Sigmoid colon (tissue), 7 donors: ENCODE results near the gene PDE6A. TPM values are rescaled to one million over a fixed set of nuclear protein-coding genes. Genes with fewer than 3 reads are reported as not detected.

Source experiments
- DNase-seq: peaks from one replicate; pipeline ENCODE4 v3.0.0-alpha.2; 2019
- H3K27ac ChIP-seq, 4 donors: fragments of 200-600 bp; sonication (generic); one replicate each; pipeline ENCODE4 v1.5.1; 2016 to 2019; ENCODE audit warnings: mild to moderate bottlenecking in 1 of 4
- H3K27me3 ChIP-seq, 3 donors: fragments of 200-600 bp; sonication (generic); one replicate each; pipeline ENCODE4 v1.5.1; 2019; ENCODE audit warnings: mild to moderate bottlenecking in 1 of 3
- H3K36me3 ChIP-seq, 4 donors: fragments of 200-600 bp; sonication (generic); one replicate each; pipeline ENCODE4 v1.5.1; 2016 to 2019
- H3K4me1 ChIP-seq, 4 donors: fragments of 200-600 bp; sonication (generic); one replicate each; pipeline ENCODE4 v1.5.1; 2017 to 2019
- H3K4me3 ChIP-seq, 4 donors: fragments of 200-600 bp; sonication (generic); one replicate each; pipeline ENCODE4 v1.5.1; 2017 to 2019; ENCODE audit warnings: mild to moderate bottlenecking in 2 of 4, moderate library complexity in 1 of 4
- H3K9me3 ChIP-seq, 4 donors: fragments of 200-600 bp in 3 of 4; sonication (generic) in 3 of 4; one replicate each; pipeline versions ENCODE4 v1.5.1 to v1.6.1; 2013 to 2019
- CTCF ChIP-seq, 4 experiments: fragments of 450-650 bp in 3 of 4; fragments of 200-600 bp in 1 of 4; IDR thresholded peaks; one replicate each; pipeline ENCODE4 v1.5.1; 2016 to 2019; ENCODE audit warnings: antibody characterized with exemption in 4 of 4, mild to moderate bottlenecking in 3 of 4, moderate library complexity in 2 of 4
- EP300 ChIP-seq, 4 donors: sonication (generic); formaldehyde crosslinking; IDR thresholded peaks; one replicate each; pipeline ENCODE4 v1.6.1; 2017; ENCODE audit warnings: antibody characterized with exemption in 4 of 4
- POLR2A ChIP-seq, 2 donors: fragments of 450-650 bp; IDR thresholded peaks; one replicate each; pipeline ENCODE4 v1.6.1; 2016; ENCODE audit warnings: antibody characterized with exemption in 2 of 2, mild to moderate bottlenecking in 2 of 2, moderate library complexity in 2 of 2
- POLR2AphosphoS5 ChIP-seq, 4 donors: sonication (generic); formaldehyde crosslinking; IDR thresholded peaks; one replicate each; pipeline ENCODE4 v1.6.1; 2017; ENCODE audit warnings: antibody characterized with exemption in 4 of 4
- WGBS, 2 donors: extraction: QIAGEN DNeasy Blood & Tissue Kit; methylation state at CpG; one replicate each; pipeline ENCODE4 v1.1.7; 2013; 5-methylcytosine and 5-hydroxymethylcytosine counted together
- intact Hi-C: fragments of 100-400 bp; cut with DNase I; formaldehyde crosslinking; loops from one replicate; pipeline ENCODE4 v1.15.1; 2023
- polyA plus RNA-seq, 3 donors: library from polyadenylated mRNA; stranded (reverse); fragments of 200-250 nt; gene quantifications; one replicate each; pipeline ENCODE4 v1.2.3, GENCODE V29; 2013
- total RNA-seq, 4 donors: library from RNA; depleted of rRNA; stranded (reverse); fragments of >200 nt; gene quantifications; one replicate each; pipeline ENCODE4 v1.1.0, GENCODE V29; 2016
- donor health status: healthy with polysubstance abuse.
- donor health status: Bipolar disorder and iron deficiency.
- donor health status: healthy.

PDE6A gene
- total RNA-seq (not detected), polyA plus RNA-seq (1 to 10 TPM; 1.6 to 2.8 (median 2.4) TPM)

GRCh38 chr5:149944666-149945065 is at the start of gene PDE6A:
Gene PDE6A (minus strand): TSS chr5:149944793. CDS start chr5:149944673, 120 bp downstream.
- Histone ChIP-seq H3K9me3 (no peaks in the 10 kb centered on the region), H3K4me3 (no peak within 1 kb of the TSS), H3K27me3 (no peaks in the 10 kb centered on the region), H3K36me3 (no peaks in the 10 kb centered on the region), H3K27ac (no peak within 1 kb of the TSS), H3K4me1 (no peaks in the 10 kb centered on the region)
- no peak for DNase-seq
- WGBS, 2 donors, result 92 to 95% methylated on average over 2 of the region's 2 CpGs
- TF ChIP-seq EP300 (IDR thresholded peaks at IDR 0.05) (no peak), POLR2A (IDR thresholded peaks at IDR 0.05) (no peak), CTCF (IDR thresholded peaks at IDR 0.05) (no peak), POLR2AphosphoS5 (IDR thresholded peaks at IDR 0.05) (no peak)
- intact Hi-C loops, result no loop called here

- intact Hi-C loops, result loop anchor here (5.0 to 10.0 kb wide), 2 partner anchors 136 to 269 kb away; no protein-coding TSS in a partner anchor
- H3K36me3 ChIP-seq, result peaks cover 0 to 15% (median 0%) of the 10 kb centered on the region in 4 donors
- TF ChIP-seq POLR2AphosphoS5 (IDR thresholded peaks at IDR 0.05), result no peak
- no peak for TF ChIP-seq CTCF (IDR thresholded peaks at IDR 0.05)
- TF ChIP-seq POLR2A (IDR thresholded peaks at IDR 0.05), result no peak
- no peak for TF ChIP-seq EP300 (IDR thresholded peaks at IDR 0.05)
- no peak overlapping the region for H3K4me3 ChIP-seq
- no peaks in the 10 kb centered on the region for H3K9me3 ChIP-seq
- H3K4me1 ChIP-seq, result peaks cover 0 to 5% (median 4%) of the 10 kb centered on the region in 4 donors
- DNase-seq, result no peak
- 90 to 95% methylated on average over 3 of the region's 3 CpGs for WGBS, 2 donors
- H3K27ac ChIP-seq, result no peak overlapping the region
- no peaks in the 10 kb centered on the region for H3K27me3 ChIP-seq
These were observed 48.9 kb upstream of the PDE6A start for GRCh38 chr5:149993471-149993870.

- 64 to 70% methylated on average over 4 of the region's 4 CpGs for WGBS, 2 donors
- Histone ChIP-seq H3K4me1 (peaks cover 0 to 5% (median 2%) of the 10 kb centered on the region in 4 donors), H3K4me3 (no peak overlapping the region), H3K27me3 (no peaks in the 10 kb centered on the region), H3K9me3 (no peaks in the 10 kb centered on the region), H3K36me3 (peaks cover 0 to 13% (median 0%) of the 10 kb centered on the region in 4 donors), H3K27ac (no peak overlapping the region)
- DNase-seq, result peak; percentile 84
- TF ChIP-seq POLR2A (IDR thresholded peaks at IDR 0.05) (no peak), CTCF (IDR thresholded peaks at IDR 0.05) (peak; percentile 85 to 96 (median 90)), EP300 (IDR thresholded peaks at IDR 0.05) (no peak), POLR2AphosphoS5 (IDR thresholded peaks at IDR 0.05) (peak in 1 of 4 donors; percentile 25)
- intact Hi-C loops, result loop anchor here (2.0 to 10.0 kb wide), 5 partner anchors 30 to 352 kb away; partner anchors contain the start of gene SLC26A2
These were observed 46.2 kb upstream of the PDE6A start for GRCh38 chr5:149990518-149991376.

GRCh38 chr5:149988126-149988525 is 43.5 kb upstream of the PDE6A start:
- no peaks in the 10 kb centered on the region for H3K9me3 ChIP-seq
- peaks cover 0 to 5% (median 2%) of the 10 kb centered on the region in 4 donors for H3K4me1 ChIP-seq
- no peaks in the 10 kb centered on the region for H3K36me3 ChIP-seq
- intact Hi-C loops, result no loop called here
- H3K27ac ChIP-seq, result no peak overlapping the region
- no peaks in the 10 kb centered on the region for H3K27me3 ChIP-seq
- TF ChIP-seq POLR2AphosphoS5 (IDR thresholded peaks at IDR 0.05) (no peak), EP300 (IDR thresholded peaks at IDR 0.05) (no peak)
- no peak overlapping the region for H3K4me3 ChIP-seq
- DNase-seq, result no peak
- 87 to 88% methylated on average over 5 of the region's 5 CpGs for WGBS, 2 donors

GRCh38 chr5:149982505-149982904 is 37.9 kb upstream of the PDE6A start:
- Histone ChIP-seq H3K36me3 (peaks cover 0 to 23% (median 7%) of the 10 kb centered on the region in 4 donors), H3K27ac (no peak overlapping the region), H3K9me3 (no peaks in the 10 kb centered on the region), H3K4me1 (peaks cover 0 to 10% (median 8%) of the 10 kb centered on the region in 4 donors), H3K4me3 (no peak overlapping the region), H3K27me3 (no peaks in the 10 kb centered on the region)
- TF ChIP-seq POLR2A (IDR thresholded peaks at IDR 0.05) (no peak), CTCF (IDR thresholded peaks at IDR 0.05) (no peak), EP300 (IDR thresholded peaks at IDR 0.05) (no peak), POLR2AphosphoS5 (IDR thresholded peaks at IDR 0.05) (no peak)
- intact Hi-C loops, result no loop called here
- no peak for DNase-seq
